BE2C (cell line): ENCODE measurements around the gene NIN.

ENCODE experiments used
- DNase-seq: peaks from one replicate; pipeline ENCODE4 v3.0.0-alpha.2; 2020
- H3K27me3 ChIP-seq: fragments of 250-450 bp; sonication (Bioruptor Pico); 2 replicates; pipeline ENCODE4 v1.5.1; 2020; ENCODE audit warnings: mild to moderate bottlenecking
- H3K36me3 ChIP-seq: fragments of 250-450 bp; sonication (Bioruptor Pico); 2 replicates; pipeline ENCODE4 v1.5.1; 2020; ENCODE audit warnings: mild to moderate bottlenecking
- H3K4me1 ChIP-seq: fragments of 250-450 bp; sonication (Bioruptor Pico); 2 replicates; pipeline ENCODE4 v1.5.1; 2020
- H3K4me3 ChIP-seq: 2 replicates; pipeline ENCODE4 v1.5.1; 2011; ENCODE audit warnings: low read depth, low read length
- H3K9me3 ChIP-seq: fragments of 250-450 bp; sonication (Bioruptor Pico); 2 replicates; pipeline ENCODE4 v1.5.1; 2020
- TF ChIP-seq, protein P1 (sequence below): IDR thresholded peaks from 2 replicates; pipeline ENCODE4 v1.5.1; 2012; ENCODE audit warnings: mild to moderate bottlenecking, low read depth, low read length

NIN gene

GRCh38 chr14:50844391-50844790 lies 13.4 kb upstream of the NIN start:
- DNase-seq = no peak
- Histone ChIP-seq H3K9me3 (no peaks in the 10 kb centered on the region), H3K36me3 (no peaks in the 10 kb centered on the region), H3K4me3 (no peak overlapping the region), H3K4me1 (no peaks in the 10 kb centered on the region), H3K27me3 (no peaks in the 10 kb centered on the region)
- TF ChIP-seq, protein P1, sequence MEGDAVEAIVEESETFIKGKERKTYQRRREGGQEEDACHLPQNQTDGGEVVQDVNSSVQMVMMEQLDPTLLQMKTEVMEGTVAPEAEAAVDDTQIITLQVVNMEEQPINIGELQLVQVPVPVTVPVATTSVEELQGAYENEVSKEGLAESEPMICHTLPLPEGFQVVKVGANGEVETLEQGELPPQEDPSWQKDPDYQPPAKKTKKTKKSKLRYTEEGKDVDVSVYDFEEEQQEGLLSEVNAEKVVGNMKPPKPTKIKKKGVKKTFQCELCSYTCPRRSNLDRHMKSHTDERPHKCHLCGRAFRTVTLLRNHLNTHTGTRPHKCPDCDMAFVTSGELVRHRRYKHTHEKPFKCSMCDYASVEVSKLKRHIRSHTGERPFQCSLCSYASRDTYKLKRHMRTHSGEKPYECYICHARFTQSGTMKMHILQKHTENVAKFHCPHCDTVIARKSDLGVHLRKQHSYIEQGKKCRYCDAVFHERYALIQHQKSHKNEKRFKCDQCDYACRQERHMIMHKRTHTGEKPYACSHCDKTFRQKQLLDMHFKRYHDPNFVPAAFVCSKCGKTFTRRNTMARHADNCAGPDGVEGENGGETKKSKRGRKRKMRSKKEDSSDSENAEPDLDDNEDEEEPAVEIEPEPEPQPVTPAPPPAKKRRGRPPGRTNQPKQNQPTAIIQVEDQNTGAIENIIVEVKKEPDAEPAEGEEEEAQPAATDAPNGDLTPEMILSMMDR = no peak

GRCh38 chr14:50839691-50840090 lies 8.7 kb upstream of the NIN start:
- no peak overlapping the region for H3K4me3 ChIP-seq
- H3K9me3 ChIP-seq = no peaks in the 10 kb centered on the region
- H3K36me3 ChIP-seq = no peaks in the 10 kb centered on the region
- no peaks in the 10 kb centered on the region for H3K4me1 ChIP-seq
- TF ChIP-seq, protein P1 = no peak
- H3K27me3 ChIP-seq = no peaks in the 10 kb centered on the region
- no peak for DNase-seq

GRCh38 chr14:50839048-50839447 lies 8.1 kb upstream of the NIN start:
- H3K9me3 ChIP-seq = no peaks in the 10 kb centered on the region
- TF ChIP-seq, protein P1 = no peak
- no peaks in the 10 kb centered on the region for H3K27me3 ChIP-seq
- DNase-seq = no peak
- no peaks in the 10 kb centered on the region for H3K4me1 ChIP-seq
- H3K36me3 ChIP-seq = no peaks in the 10 kb centered on the region
- H3K4me3 ChIP-seq = no peak overlapping the region

DNA sequence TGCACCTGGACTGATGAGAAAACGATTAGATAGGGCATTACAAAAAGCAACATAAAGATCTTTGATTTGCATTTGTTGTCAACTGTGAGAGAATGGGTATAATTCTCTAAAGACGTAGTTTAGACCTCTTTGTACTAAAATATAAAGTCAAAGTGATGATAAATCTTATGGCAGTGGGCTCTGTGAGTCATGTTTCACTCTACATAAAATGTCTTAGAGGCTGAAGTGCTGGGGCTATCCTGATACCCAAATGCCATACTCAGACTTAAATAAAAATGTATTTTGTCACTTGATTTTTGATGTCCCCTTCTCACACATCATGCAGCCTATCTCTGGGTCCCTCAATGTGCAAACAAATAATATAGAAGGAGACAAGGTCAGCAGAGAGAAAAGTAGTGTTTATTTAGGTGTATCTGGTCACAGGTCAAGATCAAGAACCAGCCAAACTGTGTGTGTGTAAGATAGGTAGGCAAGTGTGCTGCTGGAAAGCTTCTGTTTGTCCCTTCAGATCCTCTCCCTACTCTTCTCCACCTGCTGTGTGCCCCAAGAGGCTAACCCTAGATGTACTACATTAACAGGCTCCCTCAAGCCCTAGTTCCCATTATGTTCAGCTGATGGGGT lies 7.0 kb upstream of the NIN start:
- H3K9me3 ChIP-seq = no peaks in the 10 kb centered on the region
- H3K27me3 ChIP-seq = no peaks in the 10 kb centered on the region
- no peak overlapping the region for H3K4me3 ChIP-seq
- H3K36me3 ChIP-seq = no peaks in the 10 kb centered on the region
- DNase-seq = no peak
- TF ChIP-seq, protein P1 = no peak
- H3K4me1 ChIP-seq = no peaks in the 10 kb centered on the region

DNA sequence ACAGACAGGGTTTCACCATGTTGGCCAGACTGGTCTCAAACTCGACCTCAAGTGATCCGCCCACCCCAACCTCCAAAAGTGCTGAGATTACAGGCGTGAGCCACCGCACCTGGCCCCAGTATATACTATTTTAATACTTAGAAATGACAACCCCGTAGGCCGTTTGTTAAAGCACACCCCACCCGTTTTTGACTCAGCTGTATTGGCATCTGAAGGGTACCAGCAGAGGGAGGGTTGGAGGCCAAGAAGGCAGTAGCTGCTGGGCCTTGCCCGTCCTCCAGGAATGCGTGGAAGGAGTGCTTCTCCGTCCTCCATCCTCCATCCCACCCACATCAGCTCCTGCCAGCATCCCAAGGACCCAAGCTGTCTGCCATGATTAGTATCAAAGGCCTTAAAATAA lies 6.3 kb upstream of the NIN start:
- Histone ChIP-seq H3K4me3 (no peak overlapping the region), H3K4me1 (no peaks in the 10 kb centered on the region), H3K27me3 (no peaks in the 10 kb centered on the region), H3K9me3 (no peaks in the 10 kb centered on the region), H3K36me3 (no peaks in the 10 kb centered on the region)
- DNase-seq = no peak
- TF ChIP-seq, protein P1 = no peak

- no peaks in the 10 kb centered on the region for H3K4me1 ChIP-seq
- no peak for DNase-seq
- no peak overlapping the region for H3K4me3 ChIP-seq
- H3K9me3 ChIP-seq = no peaks in the 10 kb centered on the region
- H3K27me3 ChIP-seq = no peaks in the 10 kb centered on the region; the same call in 1 of the 2 replicates
- H3K36me3 ChIP-seq = no peaks in the 10 kb centered on the region
- TF ChIP-seq, protein P1 = no peak
Observed at GRCh38 chr14:50836515-50836914, 5.6 kb upstream of the NIN start.
